T47D (cell line): ENCODE results near the gene SBK1.
"Not testable (repeated sequence)": the region's sequence is repeated elsewhere in the genome, so short reads cannot be mapped to it uniquely, and the experiment has no call there.

Experiments
- DNase-seq, 2 experiments: peaks; one replicate each; pipeline versions ENCODE4 v3.0.0 to v3.0.0-alpha.2; 2011 to 2012; ENCODE audit warnings: low read depth in 1 of 2, low spot score in 1 of 2
- JUND ChIP-seq: IDR thresholded peaks from 2 replicates; pipeline ENCODE4 v1.6.1; 2012; ENCODE audit warnings: low read depth
- in situ Hi-C: cut with HindIII; loops from 2 replicates; pipeline ENCODE4 v1.10.0; 2016; ENCODE audit warnings: low sequenced_read_pairs, low pct_unique_long_range_greater_than_20kb

SBK1 gene

GRCh38 chr16:28291651-28292626 is at the start of gene SBK1:
SBK1 (plus strand) TSS chr16:28292525; CDS start chr16:28317392, 24,867 bp downstream.
- in situ Hi-C loops: no loop called here
- no peak for TF ChIP-seq JUND
- peak; percentile 89 to 94 for DNase-seq

- in situ Hi-C loops, DNase-seq: not testable (repeated sequence)
Measured at GRCh38 chr16:28249483-28249882, 42.8 kb upstream of the SBK1 start.

GRCh38 chr16:28250999-28251398 is 41.3 kb upstream of the SBK1 start:
- in situ Hi-C loops: no loop called here
- no peak for TF ChIP-seq JUND
- no peak for DNase-seq

GRCh38 chr16:28254158-28254557 is 38.2 kb upstream of the SBK1 start:
- in situ Hi-C loops: no loop called here
- no peak for TF ChIP-seq JUND
- DNase-seq: no peak

- TF ChIP-seq JUND: no peak
- DNase-seq: no peak
- in situ Hi-C loops: no loop called here
Measured at GRCh38 chr16:28255838-28256237, 36.5 kb upstream of the SBK1 start.

- DNase-seq: no peak
- in situ Hi-C loops: no loop called here
- no peak for TF ChIP-seq JUND
Measured at GRCh38 chr16:28257256-28257655, 35.1 kb upstream of the SBK1 start.

- in situ Hi-C loops: no loop called here
- TF ChIP-seq JUND: no peak
- peak; percentile 28 to 32 for DNase-seq
Measured at GRCh38 chr16:28258567-28258966, 33.8 kb upstream of the SBK1 start.

GRCh38 chr16:28259091-28259780 is 33.1 kb upstream of the SBK1 start:
- in situ Hi-C loops: no loop called here
- no peak for DNase-seq
- no peak for TF ChIP-seq JUND

- TF ChIP-seq JUND: no peak
- in situ Hi-C loops: no loop called here
- DNase-seq: no peak
Measured at GRCh38 chr16:28259781-28260150, 32.6 kb upstream of the SBK1 start.

- DNase-seq: no peak
- no peak for TF ChIP-seq JUND
- in situ Hi-C loops: no loop called here
Measured at GRCh38 chr16:28260193-28260592, 32.1 kb upstream of the SBK1 start.

- no peak for TF ChIP-seq JUND
- in situ Hi-C loops: no loop called here
- DNase-seq: peak in 1 of 2 experiments; percentile 25
Measured at GRCh38 chr16:28261942-28262341, 30.4 kb upstream of the SBK1 start.

- in situ Hi-C loops: no loop called here
- DNase-seq: no peak
- no peak for TF ChIP-seq JUND
Measured at GRCh38 chr16:28263305-28263704, 29.0 kb upstream of the SBK1 start.

GRCh38 chr16:28264656-28265055 is 27.7 kb upstream of the SBK1 start:
- in situ Hi-C loops: no loop called here
- no peak for DNase-seq
- no peak for TF ChIP-seq JUND
